HAP-1 (cell line): ENCODE measurements around the gene NFKB2.

Experiments
- DNase-seq, 2 experiments: peaks; one replicate each; pipeline ENCODE4 v3.0.0-alpha.2; 2016 to 2020; ENCODE audit warnings: low spot score in 2 of 2
- H3K27me3 ChIP-seq: fragments of 250-450 bp; sonication (Bioruptor Pico); 2 replicates; pipeline ENCODE4 v1.5.1; 2020; ENCODE audit warnings: low read depth, mild to moderate bottlenecking, moderate library complexity
- H3K36me3 ChIP-seq: fragments of 250-450 bp; sonication (Bioruptor Pico); replicated peaks from 2 replicates; pipeline ENCODE4 v1.5.1; 2020; ENCODE audit warnings: mild to moderate bottlenecking
- H3K4me1 ChIP-seq: fragments of 250-450 bp; sonication (Bioruptor Pico); 2 replicates; pipeline ENCODE4 v1.5.1; 2020; ENCODE audit warnings: mild to moderate bottlenecking
- H3K4me3 ChIP-seq: fragments of 250-450 bp; sonication (Bioruptor Pico); 2 replicates; pipeline ENCODE4 v1.5.1; 2020; ENCODE audit warnings: mild to moderate bottlenecking, moderate library complexity
- H3K9me3 ChIP-seq: fragments of 250-450 bp; sonication (Bioruptor Pico); 2 replicates; pipeline ENCODE4 v1.5.1; 2020; ENCODE audit warnings: mild to moderate bottlenecking, moderate library complexity
- in situ Hi-C: fragments of 300-500 bp; cut with MboI; formaldehyde crosslinking; loops from 3 replicates; pipeline ENCODE4 v1.14.3; 2020; ENCODE audit warnings: low sequenced_read_pairs, inconsistent platforms, mixed read lengths

The NFKB2 gene

GRCh38 chr10:102418622-102419268 lies 23.2 kb downstream of the NFKB2 start, which contains the start of gene PSD:
PSD (minus strand) TSS chr10:102418785; CDS start chr10:102417038, 1,747 bp downstream.
- in situ Hi-C loops: no loop called here
- Histone ChIP-seq H3K9me3 (no peaks in the 10 kb centered on the region), H3K4me3 (peak within 1 kb of the TSS; percentile 81), H3K4me1 (peaks cover 19% of the 10 kb centered on the region), H3K27me3 (no peaks in the 10 kb centered on the region), H3K36me3 (peaks cover 10% of the 10 kb centered on the region)
- DNase-seq: peak in 1 of 2 experiments; percentile 43

GRCh38 chr10:102419269-102420180 lies 24.0 kb downstream of the NFKB2 start:
- Histone ChIP-seq H3K36me3 (peaks cover 15% of the 10 kb centered on the region), H3K4me3 (peak overlapping the region; percentile 81), H3K4me1 (peaks cover 19% of the 10 kb centered on the region), H3K9me3 (no peaks in the 10 kb centered on the region), H3K27me3 (no peaks in the 10 kb centered on the region)
- DNase-seq: peak in 1 of 2 experiments; percentile 82
- in situ Hi-C loops: no loop called here

GRCh38 chr10:102420181-102420713 lies 24.7 kb downstream of the NFKB2 start:
- Histone ChIP-seq H3K4me1 (peaks cover 19% of the 10 kb centered on the region), H3K36me3 (peaks cover 20% of the 10 kb centered on the region), H3K9me3 (no peaks in the 10 kb centered on the region), H3K4me3 (peak overlapping the region; percentile 81), H3K27me3 (no peaks in the 10 kb centered on the region)
- in situ Hi-C loops: no loop called here
- no peak for DNase-seq

GRCh38 chr10:102420714-102421506 lies 25.4 kb downstream of the NFKB2 start, which contains the start of gene FBXL15:
FBXL15 (plus strand) TSS chr10:102420836; CDS start chr10:102421130, 294 bp downstream.
- Histone ChIP-seq H3K4me3 (peak within 1 kb of the TSS; percentile 81), H3K27me3 (no peaks in the 10 kb centered on the region), H3K36me3 (peaks cover 20% of the 10 kb centered on the region), H3K9me3 (no peaks in the 10 kb centered on the region), H3K4me1 (peaks cover 19% of the 10 kb centered on the region)
- in situ Hi-C loops: no loop called here
- peak; percentile 92 to 98 for DNase-seq

- peaks cover 20% of the 10 kb centered on the region for H3K36me3 ChIP-seq
- no peaks in the 10 kb centered on the region for H3K9me3 ChIP-seq
- DNase-seq: no peak
- in situ Hi-C loops: no loop called here
- peak overlapping the region; percentile 81 for H3K4me3 ChIP-seq
- no peaks in the 10 kb centered on the region for H3K27me3 ChIP-seq
- peaks cover 19% of the 10 kb centered on the region for H3K4me1 ChIP-seq
These were observed 25.9 kb downstream of the NFKB2 start for GRCh38 chr10:102421507-102421756.

GRCh38 chr10:102421757-102422512 lies 26.4 kb downstream of the NFKB2 start:
- Histone ChIP-seq H3K36me3 (peaks cover 20% of the 10 kb centered on the region), H3K27me3 (no peaks in the 10 kb centered on the region), H3K4me3 (peak overlapping the region; percentile 81), H3K4me1 (peaks cover 19% of the 10 kb centered on the region), H3K9me3 (no peaks in the 10 kb centered on the region)
- peak in 1 of 2 experiments; percentile 50 for DNase-seq
- in situ Hi-C loops: no loop called here

- in situ Hi-C loops: no loop called here
- H3K9me3 ChIP-seq: no peaks in the 10 kb centered on the region
- H3K4me1 ChIP-seq: peaks cover 19% of the 10 kb centered on the region
- DNase-seq: peak; percentile 87 to 92
- peak overlapping the region; percentile 81 for H3K4me3 ChIP-seq
- peaks cover 20% of the 10 kb centered on the region for H3K36me3 ChIP-seq
- no peaks in the 10 kb centered on the region for H3K27me3 ChIP-seq
These were observed 27.1 kb downstream of the NFKB2 start for GRCh38 chr10:102422545-102423129.

- Histone ChIP-seq H3K27me3 (no peaks in the 10 kb centered on the region), H3K4me3 (no peak overlapping the region), H3K4me1 (peaks cover 19% of the 10 kb centered on the region), H3K9me3 (no peaks in the 10 kb centered on the region), H3K36me3 (peaks cover 20% of the 10 kb centered on the region)
- in situ Hi-C loops: no loop called here
- no peak for DNase-seq
These were observed 28.0 kb downstream of the NFKB2 start for GRCh38 chr10:102423372-102423968.

GRCh38 chr10:102424145-102424544 lies 28.6 kb downstream of the NFKB2 start:
- Histone ChIP-seq H3K4me3 (no peak overlapping the region), H3K9me3 (no peaks in the 10 kb centered on the region), H3K27me3 (no peaks in the 10 kb centered on the region), H3K36me3 (peaks cover 20% of the 10 kb centered on the region), H3K4me1 (peaks cover 17% of the 10 kb centered on the region)
- in situ Hi-C loops: no loop called here
- no peak for DNase-seq

GRCh38 chr10:102424916-102425315 lies 29.4 kb downstream of the NFKB2 start:
- Histone ChIP-seq H3K4me3 (no peak overlapping the region), H3K9me3 (no peaks in the 10 kb centered on the region), H3K27me3 (no peaks in the 10 kb centered on the region), H3K4me1 (peaks cover 11% of the 10 kb centered on the region; the same call in 1 of the 2 replicates), H3K36me3 (peaks cover 20% of the 10 kb centered on the region)
- no peak for DNase-seq
- in situ Hi-C loops: no loop called here

GRCh38 chr10:102425444-102425843 lies 29.9 kb downstream of the NFKB2 start:
- Histone ChIP-seq H3K27me3 (no peaks in the 10 kb centered on the region), H3K4me3 (no peak overlapping the region), H3K4me1 (peaks cover 9% of the 10 kb centered on the region; the same call in 1 of the 2 replicates), H3K9me3 (no peaks in the 10 kb centered on the region), H3K36me3 (peaks cover 20% of the 10 kb centered on the region)
- no peak for DNase-seq
- in situ Hi-C loops: no loop called here

- peaks cover 20% of the 10 kb centered on the region for H3K36me3 ChIP-seq
- peaks cover 9% of the 10 kb centered on the region; the same call in 1 of the 2 replicates for H3K4me1 ChIP-seq
- H3K9me3 ChIP-seq: no peaks in the 10 kb centered on the region
- H3K4me3 ChIP-seq: no peak overlapping the region
- in situ Hi-C loops: no loop called here
- no peaks in the 10 kb centered on the region for H3K27me3 ChIP-seq
- no peak for DNase-seq
These were observed 31.3 kb downstream of the NFKB2 start for GRCh38 chr10:102426803-102427287.
